Measurements from ENCODE around the gene FAM98B.

DNA sequence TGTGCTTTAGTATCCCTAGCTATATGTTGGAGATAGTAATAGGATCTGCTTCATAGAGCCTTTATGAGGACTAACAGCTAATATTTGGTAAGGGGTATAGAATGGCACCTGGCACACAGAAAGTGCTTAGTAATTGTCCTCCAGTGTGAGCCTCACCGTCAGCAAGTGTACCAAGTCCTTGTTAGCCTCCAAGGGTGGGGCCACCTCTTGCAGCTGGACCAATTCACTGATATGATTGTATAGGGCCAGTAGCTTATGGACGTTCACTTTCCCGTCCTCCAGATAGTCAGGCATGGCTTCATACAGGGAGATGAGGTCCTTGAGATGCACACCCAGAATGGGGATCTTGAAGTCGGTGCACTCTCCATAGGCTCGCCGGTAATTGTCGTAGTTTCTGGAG is 53.6 kb downstream of the FAM98B start:
- TF ChIP-seq, protein P1, sequence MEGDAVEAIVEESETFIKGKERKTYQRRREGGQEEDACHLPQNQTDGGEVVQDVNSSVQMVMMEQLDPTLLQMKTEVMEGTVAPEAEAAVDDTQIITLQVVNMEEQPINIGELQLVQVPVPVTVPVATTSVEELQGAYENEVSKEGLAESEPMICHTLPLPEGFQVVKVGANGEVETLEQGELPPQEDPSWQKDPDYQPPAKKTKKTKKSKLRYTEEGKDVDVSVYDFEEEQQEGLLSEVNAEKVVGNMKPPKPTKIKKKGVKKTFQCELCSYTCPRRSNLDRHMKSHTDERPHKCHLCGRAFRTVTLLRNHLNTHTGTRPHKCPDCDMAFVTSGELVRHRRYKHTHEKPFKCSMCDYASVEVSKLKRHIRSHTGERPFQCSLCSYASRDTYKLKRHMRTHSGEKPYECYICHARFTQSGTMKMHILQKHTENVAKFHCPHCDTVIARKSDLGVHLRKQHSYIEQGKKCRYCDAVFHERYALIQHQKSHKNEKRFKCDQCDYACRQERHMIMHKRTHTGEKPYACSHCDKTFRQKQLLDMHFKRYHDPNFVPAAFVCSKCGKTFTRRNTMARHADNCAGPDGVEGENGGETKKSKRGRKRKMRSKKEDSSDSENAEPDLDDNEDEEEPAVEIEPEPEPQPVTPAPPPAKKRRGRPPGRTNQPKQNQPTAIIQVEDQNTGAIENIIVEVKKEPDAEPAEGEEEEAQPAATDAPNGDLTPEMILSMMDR (conservative IDR thresholded peaks at IDR 0.05; ENCODE audit: low read length) = no peak
- no peak for TF ChIP-seq EZH2phosphoT487 (IDR thresholded peaks at IDR 0.05; ENCODE audit: borderline replicate concordance, low read depth, low read length)

Data from OCI-LY7 (cell line).